ENCODE data around the gene DDOST. TPM values are rescaled to one million over a fixed set of nuclear protein-coding genes. Genes with fewer than 3 reads are reported as not detected.
"Not testable (repeated sequence)": the region's sequence is repeated elsewhere in the genome, so short reads cannot be mapped to it uniquely, and the experiment has no call there.

Gene DDOST
- total and polyA plus RNA-seq, 2 donors from 2014 or later = 146 to 206 TPM

GRCh38 chr1:20612221-20612746, 48.9 kb downstream of the DDOST start:
- H3K4me1 ChIP-seq (ENCODE audit: control insufficient read depth in 2 of 3, insufficient read depth in 2 of 3, low read depth in 1 of 3, low read length in 3 of 3) = no peaks in the 10 kb centered on the region
- intact Hi-C loops (cut with DNase I) = no loop called here
- no peak for FAIRE-seq

GRCh38 chr1:20611652-20612051, 49.5 kb downstream of the DDOST start:
- no peaks in the 10 kb centered on the region for H3K36me3 ChIP-seq (ENCODE audit: control insufficient read depth in 2 of 3, insufficient read depth in 3 of 3, low read length in 3 of 3)
- no peak for FAIRE-seq

More at GRCh38 chr1:20612221-20612746, 48.9 kb downstream of the DDOST start:
- no peak for TF ChIP-seq CTCF (IDR thresholded peaks at IDR 0.05; ENCODE audit: borderline replicate concordance, extremely low read depth, insufficient read depth)
- DNase-seq = no peak
- Histone ChIP-seq H3K36me3 (ENCODE audit: control insufficient read depth in 2 of 3, insufficient read depth in 3 of 3, low read length in 3 of 3) (no peaks in the 10 kb centered on the region), H3K27ac (ENCODE audit: low read depth in 2 of 2, low read length in 2 of 2) (no peak overlapping the region), H3K9ac (ENCODE audit: low read length in 3 of 3) (no peak overlapping the region), H3K9me3 (ENCODE audit: control insufficient read depth in 2 of 3, insufficient read depth in 1 of 3, low read length in 3 of 3) (no peaks in the 10 kb centered on the region), H3K4me3 (ENCODE audit: low read length in 3 of 3) (no peak overlapping the region), H3K27me3 (ENCODE audit: control insufficient read depth, insufficient read depth, low read length) (no peaks in the 10 kb centered on the region)

GRCh38 chr1:20610970-20611369, 50.2 kb downstream of the DDOST start:
- no peaks in the 10 kb centered on the region for H3K4me1 ChIP-seq (ENCODE audit: control insufficient read depth in 2 of 3, insufficient read depth in 2 of 3, low read depth in 1 of 3, low read length in 3 of 3)
- H3K27ac ChIP-seq (ENCODE audit: low read depth in 2 of 2, low read length in 2 of 2) = no peak overlapping the region
- FAIRE-seq = no peak
- H3K27me3 ChIP-seq (ENCODE audit: control insufficient read depth, insufficient read depth, low read length) = no peaks in the 10 kb centered on the region
- no peak overlapping the region for H3K9ac ChIP-seq (ENCODE audit: low read length in 3 of 3)
- TF ChIP-seq CTCF (IDR thresholded peaks at IDR 0.05; ENCODE audit: borderline replicate concordance, extremely low read depth, insufficient read depth) = no peak
- H3K4me3 ChIP-seq (ENCODE audit: low read length in 3 of 3) = no peak overlapping the region
- no peaks in the 10 kb centered on the region for H3K9me3 ChIP-seq (ENCODE audit: control insufficient read depth in 2 of 3, insufficient read depth in 1 of 3, low read length in 3 of 3)
- H3K36me3 ChIP-seq (ENCODE audit: control insufficient read depth in 2 of 3, insufficient read depth in 3 of 3, low read length in 3 of 3) = no peaks in the 10 kb centered on the region
- intact Hi-C loops (cut with DNase I) = no loop called here
- no peak for DNase-seq

More at GRCh38 chr1:20611652-20612051, 49.5 kb downstream of the DDOST start:
- no peaks in the 10 kb centered on the region for H3K4me1 ChIP-seq (ENCODE audit: control insufficient read depth in 2 of 3, insufficient read depth in 2 of 3, low read depth in 1 of 3, low read length in 3 of 3)
- intact Hi-C loops (cut with DNase I) = no loop called here
- no peak overlapping the region for H3K9ac ChIP-seq (ENCODE audit: low read length in 3 of 3)
- no peak for TF ChIP-seq CTCF (IDR thresholded peaks at IDR 0.05; ENCODE audit: borderline replicate concordance, extremely low read depth, insufficient read depth)
- H3K27ac ChIP-seq (ENCODE audit: low read depth in 2 of 2, low read length in 2 of 2) = no peak overlapping the region
- H3K27me3 ChIP-seq (ENCODE audit: control insufficient read depth, insufficient read depth, low read length) = no peaks in the 10 kb centered on the region
- no peaks in the 10 kb centered on the region for H3K9me3 ChIP-seq (ENCODE audit: control insufficient read depth in 2 of 3, insufficient read depth in 1 of 3, low read length in 3 of 3)
- no peak for DNase-seq
- no peak overlapping the region for H3K4me3 ChIP-seq (ENCODE audit: low read length in 3 of 3)

DNA sequence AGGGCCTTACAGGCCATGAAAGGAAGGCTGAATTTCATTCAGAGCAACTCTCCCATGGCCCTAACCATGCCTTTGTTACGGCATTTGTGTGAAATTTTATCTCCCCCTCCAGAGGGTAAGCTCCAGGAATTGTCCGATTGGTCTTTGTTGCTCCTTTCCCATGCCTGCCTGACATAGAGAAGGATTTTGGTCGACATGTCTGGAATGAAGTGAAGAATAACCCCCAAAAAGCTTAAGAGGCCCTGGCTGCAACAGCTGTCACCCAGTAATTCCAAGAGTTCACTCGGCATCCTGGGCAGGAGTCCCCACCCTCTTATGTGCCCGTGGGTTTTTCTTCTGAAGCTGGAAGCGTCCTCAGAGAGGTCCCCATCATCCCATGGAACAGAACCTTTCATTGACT, 51.6 kb downstream of the DDOST start:
- no peaks in the 10 kb centered on the region for H3K36me3 ChIP-seq (ENCODE audit: control insufficient read depth in 2 of 3, insufficient read depth in 3 of 3, low read length in 3 of 3)
- intact Hi-C loops (cut with DNase I) = no loop called here
- H3K27me3 ChIP-seq (ENCODE audit: control insufficient read depth, insufficient read depth, low read length) = no peaks in the 10 kb centered on the region
- no peak for FAIRE-seq
- no peak for DNase-seq
- no peaks in the 10 kb centered on the region for H3K4me1 ChIP-seq (ENCODE audit: control insufficient read depth in 2 of 3, insufficient read depth in 2 of 3, low read depth in 1 of 3, low read length in 3 of 3)
- TF ChIP-seq CTCF (IDR thresholded peaks at IDR 0.05; ENCODE audit: borderline replicate concordance, extremely low read depth, insufficient read depth) = no peak
- no peaks in the 10 kb centered on the region for H3K9me3 ChIP-seq (ENCODE audit: control insufficient read depth in 2 of 3, insufficient read depth in 1 of 3, low read length in 3 of 3)
- no peak overlapping the region for H3K4me3 ChIP-seq (ENCODE audit: low read length in 3 of 3)
- H3K27ac ChIP-seq (ENCODE audit: low read depth in 2 of 2, low read length in 2 of 2) = no peak overlapping the region
- no peak overlapping the region for H3K9ac ChIP-seq (ENCODE audit: low read length in 3 of 3)

- H3K9me3 ChIP-seq (ENCODE audit: control insufficient read depth in 2 of 3, insufficient read depth in 1 of 3, low read length in 3 of 3); H3K27ac ChIP-seq (ENCODE audit: low read depth in 2 of 2, low read length in 2 of 2); DNase-seq; H3K27me3 ChIP-seq (ENCODE audit: control insufficient read depth, insufficient read depth, low read length); H3K4me1 ChIP-seq (ENCODE audit: control insufficient read depth in 2 of 3, insufficient read depth in 2 of 3, low read depth in 1 of 3, low read length in 3 of 3); FAIRE-seq; H3K36me3 ChIP-seq (ENCODE audit: control insufficient read depth in 2 of 3, insufficient read depth in 3 of 3, low read length in 3 of 3); intact Hi-C loops (cut with DNase I); H3K9ac ChIP-seq (ENCODE audit: low read length in 3 of 3); H3K4me3 ChIP-seq (ENCODE audit: low read length in 3 of 3): not testable (repeated sequence)
These were observed 54.2 kb downstream of the DDOST start for GRCh38 chr1:20606801-20607570.

Data from kidney (tissue), 14 donors.